Measurements from ENCODE around the gene CD27. TPM values are rescaled to one million over a fixed set of nuclear protein-coding genes. Genes with fewer than 3 reads are reported as not detected.

The CD27 gene
- polyA plus RNA-seq, 2 donors = 0.84 to 0.98 TPM

- H3K36me3 ChIP-seq (ENCODE audit: control insufficient read depth in 2 of 2, insufficient read depth in 2 of 2, low read length in 1 of 2) = no peaks in the 10 kb centered on the region
- H3K4me1 ChIP-seq (ENCODE audit: control insufficient read depth in 2 of 2, insufficient read depth in 2 of 2, low read length in 1 of 2) = peaks cover 3 to 5% of the 10 kb centered on the region in 2 donors
- 75 to 85% methylated on average over 5 of the region's 5 CpGs for WGBS, 2 donors
- H3K4me3 ChIP-seq (ENCODE audit: low read depth in 1 of 2, low read length in 2 of 2) = no peak overlapping the region
- no peaks in the 10 kb centered on the region for H3K27me3 ChIP-seq (ENCODE audit: control insufficient read depth in 1 of 2, insufficient read depth in 2 of 2, low read length in 2 of 2)
- H3K27ac ChIP-seq (ENCODE audit: low read depth in 2 of 2, low read length in 1 of 2) = no peak overlapping the region
- no peaks in the 10 kb centered on the region for H3K9me3 ChIP-seq (ENCODE audit: control insufficient read depth in 2 of 2, insufficient read depth in 1 of 2, low read depth in 1 of 2, low read length in 1 of 2)
These were observed 11.8 kb upstream of the CD27 start for GRCh38 chr12:6432991-6433390.

- Histone ChIP-seq H3K36me3 (ENCODE audit: control insufficient read depth in 2 of 2, insufficient read depth in 2 of 2, low read length in 1 of 2) (peaks cover under 1 to 3% of the 10 kb centered on the region in 2 donors), H3K9me3 (ENCODE audit: control insufficient read depth in 2 of 2, insufficient read depth in 1 of 2, low read depth in 1 of 2, low read length in 1 of 2) (no peaks in the 10 kb centered on the region), H3K27me3 (ENCODE audit: control insufficient read depth in 1 of 2, insufficient read depth in 2 of 2, low read length in 2 of 2) (no peaks in the 10 kb centered on the region), H3K27ac (ENCODE audit: low read depth in 2 of 2, low read length in 1 of 2) (no peak overlapping the region), H3K4me3 (ENCODE audit: low read depth in 1 of 2, low read length in 2 of 2) (no peak overlapping the region), H3K4me1 (ENCODE audit: control insufficient read depth in 2 of 2, insufficient read depth in 2 of 2, low read length in 1 of 2) (peaks cover 3 to 5% of the 10 kb centered on the region in 2 donors)
- WGBS, 2 donors = 81 to 82% methylated on average over 17 of the region's 17 CpGs
These were observed 10.3 kb upstream of the CD27 start for GRCh38 chr12:6434205-6435140.

- 86 to 89% methylated on average over 13 of the region's 13 CpGs for WGBS, 2 donors
- Histone ChIP-seq H3K4me3 (ENCODE audit: low read depth in 1 of 2, low read length in 2 of 2) (no peak overlapping the region), H3K36me3 (ENCODE audit: control insufficient read depth in 2 of 2, insufficient read depth in 2 of 2, low read length in 1 of 2) (peaks cover 2 to 3% of the 10 kb centered on the region in 2 donors), H3K27me3 (ENCODE audit: control insufficient read depth in 1 of 2, insufficient read depth in 2 of 2, low read length in 2 of 2) (no peaks in the 10 kb centered on the region), H3K27ac (ENCODE audit: low read depth in 2 of 2, low read length in 1 of 2) (no peak overlapping the region), H3K4me1 (ENCODE audit: control insufficient read depth in 2 of 2, insufficient read depth in 2 of 2, low read length in 1 of 2) (no peaks in the 10 kb centered on the region), H3K9me3 (ENCODE audit: control insufficient read depth in 2 of 2, insufficient read depth in 1 of 2, low read depth in 1 of 2, low read length in 1 of 2) (no peaks in the 10 kb centered on the region)
These were observed 8.6 kb upstream of the CD27 start for GRCh38 chr12:6435961-6436715.

GRCh38 chr12:6437586-6437985 lies 7.2 kb upstream of the CD27 start:
- H3K4me3 ChIP-seq (ENCODE audit: low read depth in 1 of 2, low read length in 2 of 2) = no peak overlapping the region
- no peaks in the 10 kb centered on the region for H3K4me1 ChIP-seq (ENCODE audit: control insufficient read depth in 2 of 2, insufficient read depth in 2 of 2, low read length in 1 of 2)
- H3K9me3 ChIP-seq (ENCODE audit: control insufficient read depth in 2 of 2, insufficient read depth in 1 of 2, low read depth in 1 of 2, low read length in 1 of 2) = no peaks in the 10 kb centered on the region
- H3K36me3 ChIP-seq (ENCODE audit: control insufficient read depth in 2 of 2, insufficient read depth in 2 of 2, low read length in 1 of 2) = peaks cover 2 to 3% of the 10 kb centered on the region in 2 donors
- 87 to 88% methylated on average over 3 of the region's 3 CpGs for WGBS, 2 donors
- no peak overlapping the region for H3K27ac ChIP-seq (ENCODE audit: low read depth in 2 of 2, low read length in 1 of 2)
- no peaks in the 10 kb centered on the region for H3K27me3 ChIP-seq (ENCODE audit: control insufficient read depth in 1 of 2, insufficient read depth in 2 of 2, low read length in 2 of 2)

GRCh38 chr12:6438345-6438744 lies 6.4 kb upstream of the CD27 start:
- WGBS, 2 donors = 89 to 90% methylated on average over 12 of the region's 12 CpGs
- no peaks in the 10 kb centered on the region for H3K4me1 ChIP-seq (ENCODE audit: control insufficient read depth in 2 of 2, insufficient read depth in 2 of 2, low read length in 1 of 2)
- H3K4me3 ChIP-seq (ENCODE audit: low read depth in 1 of 2, low read length in 2 of 2) = no peak overlapping the region
- no peaks in the 10 kb centered on the region for H3K9me3 ChIP-seq (ENCODE audit: control insufficient read depth in 2 of 2, insufficient read depth in 1 of 2, low read depth in 1 of 2, low read length in 1 of 2)
- H3K27me3 ChIP-seq (ENCODE audit: control insufficient read depth in 1 of 2, insufficient read depth in 2 of 2, low read length in 2 of 2) = no peaks in the 10 kb centered on the region
- H3K27ac ChIP-seq (ENCODE audit: low read depth in 2 of 2, low read length in 1 of 2) = no peak overlapping the region
- peaks cover 2 to 3% of the 10 kb centered on the region in 2 donors for H3K36me3 ChIP-seq (ENCODE audit: control insufficient read depth in 2 of 2, insufficient read depth in 2 of 2, low read length in 1 of 2)

- Histone ChIP-seq H3K9me3 (ENCODE audit: control insufficient read depth in 2 of 2, insufficient read depth in 1 of 2, low read depth in 1 of 2, low read length in 1 of 2) (no peaks in the 10 kb centered on the region), H3K36me3 (ENCODE audit: control insufficient read depth in 2 of 2, insufficient read depth in 2 of 2, low read length in 1 of 2) (peaks cover 3% of the 10 kb centered on the region in 2 donors), H3K27me3 (ENCODE audit: control insufficient read depth in 1 of 2, insufficient read depth in 2 of 2, low read length in 2 of 2) (no peaks in the 10 kb centered on the region), H3K27ac (ENCODE audit: low read depth in 2 of 2, low read length in 1 of 2) (no peak overlapping the region), H3K4me3 (ENCODE audit: low read depth in 1 of 2, low read length in 2 of 2) (no peak overlapping the region), H3K4me1 (ENCODE audit: control insufficient read depth in 2 of 2, insufficient read depth in 2 of 2, low read length in 1 of 2) (no peaks in the 10 kb centered on the region)
- WGBS, 2 donors = 62 to 63% methylated on average over 1 of the region's 1 CpG
These were observed 4.4 kb upstream of the CD27 start for GRCh38 chr12:6440391-6440790.

- Histone ChIP-seq H3K27me3 (ENCODE audit: control insufficient read depth in 1 of 2, insufficient read depth in 2 of 2, low read length in 2 of 2) (no peaks in the 10 kb centered on the region), H3K9me3 (ENCODE audit: control insufficient read depth in 2 of 2, insufficient read depth in 1 of 2, low read depth in 1 of 2, low read length in 1 of 2) (no peaks in the 10 kb centered on the region), H3K36me3 (ENCODE audit: control insufficient read depth in 2 of 2, insufficient read depth in 2 of 2, low read length in 1 of 2) (peaks cover 3 to 7% of the 10 kb centered on the region in 2 donors), H3K4me1 (ENCODE audit: control insufficient read depth in 2 of 2, insufficient read depth in 2 of 2, low read length in 1 of 2) (peaks cover 0 to 3% of the 10 kb centered on the region in 2 donors), H3K27ac (ENCODE audit: low read depth in 2 of 2, low read length in 1 of 2) (no peak overlapping the region), H3K4me3 (ENCODE audit: low read depth in 1 of 2, low read length in 2 of 2) (no peak overlapping the region)
- WGBS, 2 donors = 76 to 82% methylated on average over 9 of the region's 9 CpGs
These were observed 1.9 kb upstream of the CD27 start for GRCh38 chr12:6442836-6443235.

GRCh38 chr12:6443361-6443983 lies 1.3 kb upstream of the CD27 start:
- Histone ChIP-seq H3K4me1 (ENCODE audit: control insufficient read depth in 2 of 2, insufficient read depth in 2 of 2, low read length in 1 of 2) (peaks cover 0 to 3% of the 10 kb centered on the region in 2 donors), H3K27me3 (ENCODE audit: control insufficient read depth in 1 of 2, insufficient read depth in 2 of 2, low read length in 2 of 2) (no peaks in the 10 kb centered on the region), H3K27ac (ENCODE audit: low read depth in 2 of 2, low read length in 1 of 2) (no peak overlapping the region), H3K4me3 (ENCODE audit: low read depth in 1 of 2, low read length in 2 of 2) (no peak overlapping the region), H3K9me3 (ENCODE audit: control insufficient read depth in 2 of 2, insufficient read depth in 1 of 2, low read depth in 1 of 2, low read length in 1 of 2) (no peaks in the 10 kb centered on the region), H3K36me3 (ENCODE audit: control insufficient read depth in 2 of 2, insufficient read depth in 2 of 2, low read length in 1 of 2) (peaks cover 3 to 7% of the 10 kb centered on the region in 2 donors)
- 58 to 62% methylated on average over 9 of the region's 9 CpGs for WGBS, 2 donors

- no peaks in the 10 kb centered on the region for H3K27me3 ChIP-seq (ENCODE audit: control insufficient read depth in 1 of 2, insufficient read depth in 2 of 2, low read length in 2 of 2)
- peaks cover 3 to 7% of the 10 kb centered on the region in 2 donors for H3K36me3 ChIP-seq (ENCODE audit: control insufficient read depth in 2 of 2, insufficient read depth in 2 of 2, low read length in 1 of 2)
- no peak overlapping the region for H3K4me3 ChIP-seq (ENCODE audit: low read depth in 1 of 2, low read length in 2 of 2)
- H3K4me1 ChIP-seq (ENCODE audit: control insufficient read depth in 2 of 2, insufficient read depth in 2 of 2, low read length in 1 of 2) = peaks cover 0 to 3% of the 10 kb centered on the region in 2 donors
- no peak overlapping the region for H3K27ac ChIP-seq (ENCODE audit: low read depth in 2 of 2, low read length in 1 of 2)
- WGBS, 2 donors = 76 to 82% methylated on average over 4 of the region's 4 CpGs
- no peaks in the 10 kb centered on the region for H3K9me3 ChIP-seq (ENCODE audit: control insufficient read depth in 2 of 2, insufficient read depth in 1 of 2, low read depth in 1 of 2, low read length in 1 of 2)
These were observed 724 bp upstream of the CD27 start for GRCh38 chr12:6444031-6444430.

Measured in esophagus (tissue), 2 donors.